HEK293T (cell line): ENCODE data around the gene OPA1.

Source experiments
- CTBP1 ChIP-seq: fragments of 450-650 bp; IDR thresholded peaks from 2 replicates; pipeline ENCODE4 v1.6.1; 2016; ENCODE audit warnings: borderline replicate concordance
- FOXA1 ChIP-seq: fragments of 450-650 bp; IDR thresholded peaks from 2 replicates; pipeline ENCODE4 v1.6.1; 2016; ENCODE audit warnings: mild to moderate bottlenecking
- FOXM1 ChIP-seq: fragments of 450-650 bp; IDR thresholded peaks from 2 replicates; pipeline ENCODE4 v1.6.1; 2017; ENCODE audit warnings: mild to moderate bottlenecking, borderline replicate concordance
- HDGF ChIP-seq: fragments of 450-650 bp; IDR thresholded peaks from 2 replicates; pipeline ENCODE4 v1.6.1; 2017; ENCODE audit warnings: antibody characterized with exemption, borderline replicate concordance
- L3MBTL2 ChIP-seq: fragments of 450-650 bp; conservative IDR thresholded peaks from 2 replicates; pipeline ENCODE4 v1.6.1; 2016; ENCODE audit warnings: mild to moderate bottlenecking
- SUZ12 ChIP-seq: fragments of 450-650 bp; IDR thresholded peaks from 2 replicates; pipeline ENCODE4 v1.6.1; 2016; ENCODE audit warnings: mild to moderate bottlenecking

- no peak for TF ChIP-seq CTBP1
- no peak for TF ChIP-seq FOXM1
- no peak for TF ChIP-seq L3MBTL2
- no peak for TF ChIP-seq HDGF
- no peak for TF ChIP-seq FOXA1
- TF ChIP-seq SUZ12: no peak
Measured at GRCh38 chr3:193711964-193712598, 119.1 kb downstream of the OPA1 start.
